ENCODE data around the gene XRCC3. TPM values are rescaled to one million over a fixed set of nuclear protein-coding genes. Genes with fewer than 3 reads are reported as not detected.
"Not testable (repeated sequence)": the region's sequence is repeated elsewhere in the genome, so short reads cannot be mapped to it uniquely, and the experiment has no call there.

The XRCC3 gene
- total RNA-seq, 4 donors from 2014 or later: 2.7 to 8.2 (median 4.0) TPM

GRCh38 chr14:103653805-103654204 lies 61.4 kb downstream of the XRCC3 start:
- ATAC-seq (ENCODE audit: low FRiP score): no peak
- DNase-seq (ENCODE audit: low spot score): no peak
- no peak for TF ChIP-seq CTCF (IDR thresholded peaks at IDR 0.05)

GRCh38 chr14:103653336-103653735 lies 61.9 kb downstream of the XRCC3 start:
- not testable (repeated sequence) for ATAC-seq (ENCODE audit: low FRiP score); DNase-seq (ENCODE audit: low spot score)

- no peak for ATAC-seq (ENCODE audit: low FRiP score)
- no peak for DNase-seq (ENCODE audit: low spot score)
Observed at GRCh38 chr14:103652806-103653205, 62.4 kb downstream of the XRCC3 start.

GRCh38 chr14:103651585-103651984 lies 63.7 kb downstream of the XRCC3 start:
- TF ChIP-seq CTCF (IDR thresholded peaks at IDR 0.05): no peak
- DNase-seq (ENCODE audit: low spot score) (no peak), ATAC-seq (ENCODE audit: low FRiP score) (no peak)

More at GRCh38 chr14:103652806-103653205, 62.4 kb downstream of the XRCC3 start:
- no peak for TF ChIP-seq CTCF (IDR thresholded peaks at IDR 0.05)

GRCh38 chr14:103650213-103650612 lies 65.0 kb downstream of the XRCC3 start:
- TF ChIP-seq CTCF (IDR thresholded peaks at IDR 0.05): no peak
- ATAC-seq (ENCODE audit: low FRiP score) (no peak), DNase-seq (ENCODE audit: low spot score) (no peak)

- TF ChIP-seq CTCF (IDR thresholded peaks at IDR 0.05): no peak
- DNase-seq (ENCODE audit: low spot score): no peak
- ATAC-seq (ENCODE audit: low FRiP score): no peak
Observed at GRCh38 chr14:103649001-103649400, 66.2 kb downstream of the XRCC3 start.

Small RNA genes lying within 50 kb of the gene (small RNA-seq; reads per million reads assigned to genes)
- gene RF00019: not detected

Other genes starting within 250 kb of the XRCC3 start
- gene CKB, start 192.6 kb downstream of the XRCC3 start, total RNA-seq: 100 to 1,000 TPM; 173 to 275 (median 217) TPM
- 10 to 100 TPM; 12.4 to 36.0 (median 15.1) TPM for gene TRMT61A, start 186.3 kb downstream of the XRCC3 start, total RNA-seq
- 10 to 100 TPM; 29.2 to 51.2 (median 42.9) TPM for gene BAG5, start 152.8 kb downstream of the XRCC3 start, total RNA-seq
- 10 to 100 TPM; 15.3 to 61.5 (median 27.5) TPM for gene COA8, start 152.5 kb downstream of the XRCC3 start, total RNA-seq
- 100 to 1,000 TPM; 195 to 349 (median 289) TPM for gene KLC1, start 86.2 kb downstream of the XRCC3 start, total RNA-seq
- gene ZFYVE21, start 359 bp upstream of the XRCC3 start, total RNA-seq: 100 to 1,000 TPM in 2 of 4 donors, 10 to 100 TPM in 2; 66.1 to 145 (median 97.1) TPM
- gene PPP1R13B, start 132.1 kb upstream of the XRCC3 start, total RNA-seq: 10 to 100 TPM in 3 of 4 donors, 1 to 10 TPM in 1; 9.7 to 31.1 (median 15.0) TPM
- 1 to 10 TPM in 2 of 4 donors, under 1 TPM in 2; 0.28 to 8.0 (median 1.1) TPM for gene TDRD9, start 213.0 kb upstream of the XRCC3 start, total RNA-seq
- gene RD3L, start 227.1 kb upstream of the XRCC3 start, total RNA-seq: not detected

All from omental fat pad (tissue), 4 donors.